GM10266 (cell line): ENCODE data around the gene MEPE.

Experiments used
- DNase-seq: peaks from one replicate; pipeline ENCODE4 v3.0.0; 2012; ENCODE audit errors: extremely low spot score
- CTCF ChIP-seq: IDR thresholded peaks from 2 replicates; pipeline ENCODE4 v1.5.1; 2012; ENCODE audit warnings: mild to moderate bottlenecking, low read depth; ENCODE audit not compliant: control insufficient read depth, insufficient read depth; ENCODE audit errors: missing control alignments

The MEPE gene

GRCh38 chr4:87851332-87851731 lies 18.6 kb downstream of the MEPE start:
- TF ChIP-seq CTCF: no peak

GRCh38 chr4:87851953-87852352 lies 19.2 kb downstream of the MEPE start:
- TF ChIP-seq CTCF: no peak

More at GRCh38 chr4:87851332-87851731, 18.6 kb downstream of the MEPE start:
- DNase-seq: no peak

DNA sequence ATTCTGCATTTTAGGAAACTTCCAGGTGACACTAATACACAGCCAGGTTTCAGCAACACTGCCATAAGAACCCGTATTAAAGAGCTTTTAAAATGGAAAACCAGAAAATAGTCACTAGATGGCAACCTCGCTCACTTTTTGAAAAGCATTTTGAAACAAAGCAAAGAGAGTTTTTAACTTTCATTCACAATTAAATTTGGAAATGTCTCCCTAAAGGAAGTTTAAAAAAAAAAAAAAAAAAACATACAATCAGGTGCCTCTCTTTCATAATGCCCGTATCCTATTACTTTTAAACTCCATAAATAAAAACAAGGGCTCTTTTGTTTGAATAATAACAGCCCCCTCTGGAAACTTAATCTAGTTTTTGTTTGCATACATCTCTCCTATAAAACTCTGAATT lies 20.3 kb downstream of the MEPE start:
- no peak for DNase-seq
- peak; percentile 37 for TF ChIP-seq CTCF

More at GRCh38 chr4:87851953-87852352, 19.2 kb downstream of the MEPE start:
- no peak for DNase-seq

- no peak for TF ChIP-seq CTCF
- no peak for DNase-seq
Measured at GRCh38 chr4:87853891-87854290, 21.1 kb downstream of the MEPE start.

GRCh38 chr4:87855559-87855958 lies 22.8 kb downstream of the MEPE start:
- no peak for TF ChIP-seq CTCF
- no peak for DNase-seq

- no peak for TF ChIP-seq CTCF
- no peak for DNase-seq
Measured at GRCh38 chr4:87856816-87857215, 24.0 kb downstream of the MEPE start.

DNA sequence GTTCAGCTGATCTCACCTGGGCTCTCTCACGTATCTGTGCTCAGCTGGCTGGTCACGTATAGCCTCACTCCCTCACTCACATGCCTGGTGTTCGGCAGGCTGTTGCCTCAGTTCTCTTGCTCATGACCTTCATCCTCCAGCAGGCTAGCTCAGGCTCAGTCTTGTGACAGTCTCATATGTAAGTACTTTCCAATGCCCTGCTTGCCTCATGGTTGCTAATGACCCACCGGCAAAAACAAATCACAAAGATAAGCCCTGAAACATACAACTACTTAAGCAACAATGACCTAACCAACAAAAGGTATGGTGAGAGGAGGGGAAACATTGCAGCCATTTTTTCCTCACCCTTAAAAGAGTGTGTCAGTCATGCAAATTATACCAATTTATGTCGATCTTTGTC lies 25.0 kb downstream of the MEPE start:
- DNase-seq: no peak
- TF ChIP-seq CTCF: no peak
